K562 (cell line): ENCODE measurements around the gene MGAM2. TPM values are rescaled to one million over a fixed set of nuclear protein-coding genes. Genes with fewer than 3 reads are reported as not detected.
A peak's percentile ranks its signal among the peaks of the same experiment; 100 is the strongest.

Experiments used
- ATAC-seq: fragments of 200-7000 bp; cut with Tn5 transposase; 3 replicates; pipeline ENCODE4 v1.9.1; 2020; ENCODE audit warnings: moderate library complexity
- BruUV-seq: library from RNA; stranded (reverse); fragments of 400-500 nt; replicated peaks from 2 replicates; lab custom pipeline; 2021; lab: Mats Ljungman, UMichigan
- CTCF ChIA-PET: fragments of 300-600 bp; formaldehyde crosslinking; extraction: SDS; loops from one replicate; lab custom pipeline; 2021; ENCODE audit warnings: low intra/inter-chr PET ratio; lab: Yijun Ruan, JAX
- POLR2A ChIA-PET: fragments of 300-600, 350-650 bp; sonication (Branson Sonifier 250); formaldehyde crosslinking; extraction: SDS; loops from one replicate; lab custom pipeline; 2021; ENCODE audit warnings: antibody characterized with exemption, inconsistent platforms; lab: Yijun Ruan, JAX
- DNase-seq, 4 experiments: peaks; one replicate each; pipeline versions ENCODE4 v3.0.0 to v3.0.0-alpha.2; 2011 to 2018; ENCODE audit warnings: low spot score in 3 of 4, mixed read lengths in 3 of 4; ENCODE audit errors: extremely low read depth in 1 of 4
- FAIRE-seq: peaks from 2 replicates; lab custom pipeline; 2011; peaks lifted over from hg19 to GRCh38; lab: Jason Lieb, UNC
- H2AFZ ChIP-seq: 2 replicates; pipeline ENCODE4 v1.6.0; 2011; ENCODE audit warnings: low read depth, low read length, control low read depth, inconsistent platforms
- H3K27ac ChIP-seq: fragments of 200-600 bp; 3 replicates; pipeline ENCODE4 v1.8.0; 2011; ENCODE audit warnings: low read depth, mild to moderate bottlenecking, control low read depth, inconsistent platforms, low read length, moderate library complexity, mixed read lengths; ENCODE audit errors: extremely low read depth
- H3K27me3 ChIP-seq, 2 experiments: fragments of 300-600 bp in 1 of 2; 2 replicates in 1 of 2; 3 replicates in 1 of 2; pipeline versions ENCODE4 v1.6.0 to v1.8.0; 2011; ENCODE audit warnings: inconsistent platforms in 2 of 2, low read length in 2 of 2, mild to moderate bottlenecking in 1 of 2, mixed read lengths in 1 of 2, moderate library complexity in 1 of 2; ENCODE audit not compliant: control insufficient read depth in 2 of 2, insufficient read depth in 2 of 2
- H3K36me3 ChIP-seq: fragments of 300-600 bp; 3 replicates; pipeline ENCODE4 v1.8.0; 2011; ENCODE audit warnings: mild to moderate bottlenecking, low read length, inconsistent platforms; ENCODE audit not compliant: control insufficient read depth, insufficient read depth
- H3K4me1 ChIP-seq, 2 experiments: fragments of 200-600 bp in 1 of 2; replicated peaks in 1 of 2; 2 replicates in 1 of 2; 3 replicates in 1 of 2; pipeline versions ENCODE4 v1.5.1 to v1.8.0; 2011; ENCODE audit warnings: inconsistent platforms in 2 of 2, low read length in 2 of 2, mild to moderate bottlenecking in 1 of 2, mixed read lengths in 1 of 2, moderate library complexity in 1 of 2; ENCODE audit not compliant: control insufficient read depth in 2 of 2, insufficient read depth in 2 of 2
- H3K4me2 ChIP-seq: 2 replicates; pipeline ENCODE4 v1.6.1; 2011; ENCODE audit warnings: low read length, control low read depth, inconsistent platforms, mixed read lengths; ENCODE audit not compliant: insufficient read depth
- H3K4me3 ChIP-seq: fragments of 200-600 bp; sonication (generic), shearing (Covaris generic); 2 replicates; pipeline ENCODE4 v1.5.1; 2016; ENCODE audit warnings: control low read depth, inconsistent platforms
- H3K79me2 ChIP-seq: fragments of 200-600 bp; 3 replicates; pipeline ENCODE4 v1.8.0; 2011; ENCODE audit warnings: low read length, inconsistent platforms; ENCODE audit not compliant: control insufficient read depth, insufficient read depth
- H3K9ac ChIP-seq, 2 experiments: 2 replicates each; pipeline versions ENCODE4 v1.6.0 to v1.6.1; 2011; ENCODE audit warnings: low read depth in 2 of 2, low read length in 2 of 2, control low read depth in 1 of 2, inconsistent platforms in 1 of 2, mild to moderate bottlenecking in 1 of 2, mixed read lengths in 1 of 2; ENCODE audit not compliant: insufficient read depth in 1 of 2
- H3K9me1 ChIP-seq: one replicate; pipeline ENCODE4 v1.6.0; 2011; ENCODE audit warnings: inconsistent platforms, mild to moderate bottlenecking, low read length, moderate library complexity; ENCODE audit not compliant: control insufficient read depth, insufficient read depth
- H3K9me3 ChIP-seq: replicated peaks from 2 replicates; pipeline ENCODE4 v1.5.1; 2011; ENCODE audit warnings: low read depth, low read length, inconsistent platforms; ENCODE audit not compliant: control insufficient read depth, insufficient read depth
- H4K20me1 ChIP-seq: replicated peaks from 2 replicates; pipeline ENCODE4 v1.6.1; 2011; ENCODE audit warnings: low read length, inconsistent platforms, mixed read lengths; ENCODE audit not compliant: control insufficient read depth, insufficient read depth
- CTCF ChIP-seq, 3 experiments: IDR thresholded peaks in 2 of 3; conservative IDR thresholded peaks in 1 of 3; 2 replicates each; pipeline ENCODE4 v1.5.1; 2011 to 2012; ENCODE audit warnings: low read length in 3 of 3, mild to moderate bottlenecking in 3 of 3, control low read depth in 2 of 3, improper control_type of control experiment in 1 of 3, inconsistent platforms in 1 of 3, low read depth in 1 of 3, mixed read lengths in 1 of 3, moderate library complexity in 1 of 3; ENCODE audit not compliant: insufficient read depth in 2 of 3
- KAT8 ChIP-seq: fragments of 450-650 bp; IDR thresholded peaks from 2 replicates; pipeline ENCODE4 v1.6.1; 2016; ENCODE audit warnings: low read depth, mild to moderate bottlenecking
- RAD21 ChIP-seq, 2 experiments: fragments of 250-450 bp in 1 of 2; fragments of 450-650 bp in 1 of 2; sonication (Bioruptor Pico) in 1 of 2; formaldehyde crosslinking in 1 of 2; IDR thresholded peaks in 1 of 2; conservative IDR thresholded peaks in 1 of 2; 2 replicates each; pipeline versions ENCODE4 v1.4.0 to v1.8.0; 2020 to 2022; ENCODE audit warnings: mild to moderate bottlenecking in 2 of 2, moderate library complexity in 1 of 2
- WGBS: fragments of 100-300 bp; shearing (Covaris generic); methylation state at CpG from one replicate; pipeline ENCODE4 v1.1.6; 2016; ENCODE audit warnings: low coverage, mixed read lengths; ENCODE audit not compliant: insufficient coverage; ENCODE audit errors: missing lambda C conversion rate; 5-methylcytosine and 5-hydroxymethylcytosine counted together
- in situ Hi-C: fragments of 300-500 bp; cut with MboI; formaldehyde crosslinking; loops from 4 replicates; pipeline ENCODE4 v1.15.0; 2018; ENCODE audit warnings: inconsistent platforms, mixed read lengths
- intact Hi-C: fragments of 100-400 bp; cut with micrococcal nuclease; formaldehyde crosslinking; loops from 2 replicates; pipeline ENCODE4 v1.14.2; 2022
- polyA plus RNA-seq, 8 experiments: library from polyadenylated mRNA; depleted of rRNA in 4 of 8; stranded (reverse) in 5 of 8; unstranded in 3 of 8; fragments of >200 nt; fragmentation: Nextera tagmentation in 2 of 8; fragmentation: Illumina TruSeq in 1 of 8; extraction: Ambion mirVana in 2 of 8; extraction: Trizol in 1 of 8; gene quantifications; 2 replicates each; pipeline versions ENCODE4 v1.2.1 to v1.2.3, GENCODE V29; 2011 to 2014; ENCODE audit warnings: inconsistent platforms in 1 of 8, missing spikeins in 1 of 8
- total RNA-seq, 7 experiments: library from RNA; depleted of rRNA in 6 of 7; stranded (reverse); fragments of >200 nt in 6 of 7; fragmentation: Illumina TruSeq in 2 of 7; extraction: Trizol in 2 of 7; gene quantifications; 2 replicates each; pipeline versions ENCODE4 v1.2.1 to v1.2.3, GENCODE V29; 2011 to 2021; ENCODE audit warnings: low replicate concordance in 1 of 7
- TF ChIP-seq, protein P1 (sequence below): fragments of 450-650 bp; formaldehyde crosslinking; IDR thresholded peaks from 2 replicates; pipeline ENCODE4 v1.4.0; 2022; ENCODE audit warnings: missing genetic modification characterization

Gene MGAM2
- total and polyA plus RNA-seq, 9 of the 15 experiments (the other 6 are each of a cell fraction or from before 2014, with no cell fraction given), result 0.03 TPM; not detected in 8

DNA sequence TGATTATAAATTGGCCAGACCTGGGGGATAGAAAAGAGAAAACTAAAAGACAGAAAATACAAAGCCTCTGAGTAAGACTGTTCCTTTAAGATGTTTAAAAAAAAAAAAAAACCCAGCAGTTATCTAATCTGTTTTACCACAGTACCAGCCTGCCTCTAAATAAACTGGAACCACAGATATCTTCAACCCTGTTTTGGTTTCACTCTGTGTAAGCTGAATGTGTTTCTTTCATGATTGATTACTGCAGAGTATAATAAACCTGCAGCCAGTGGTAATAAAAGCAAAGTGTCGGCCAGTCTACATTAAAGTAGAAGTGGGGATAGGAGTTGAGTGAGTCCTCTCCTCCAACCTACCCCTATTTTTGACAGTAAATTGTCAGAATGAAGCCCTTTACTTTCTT is 40.6 kb downstream of the MGAM2 start (continued):
- TF ChIP-seq, protein P1, sequence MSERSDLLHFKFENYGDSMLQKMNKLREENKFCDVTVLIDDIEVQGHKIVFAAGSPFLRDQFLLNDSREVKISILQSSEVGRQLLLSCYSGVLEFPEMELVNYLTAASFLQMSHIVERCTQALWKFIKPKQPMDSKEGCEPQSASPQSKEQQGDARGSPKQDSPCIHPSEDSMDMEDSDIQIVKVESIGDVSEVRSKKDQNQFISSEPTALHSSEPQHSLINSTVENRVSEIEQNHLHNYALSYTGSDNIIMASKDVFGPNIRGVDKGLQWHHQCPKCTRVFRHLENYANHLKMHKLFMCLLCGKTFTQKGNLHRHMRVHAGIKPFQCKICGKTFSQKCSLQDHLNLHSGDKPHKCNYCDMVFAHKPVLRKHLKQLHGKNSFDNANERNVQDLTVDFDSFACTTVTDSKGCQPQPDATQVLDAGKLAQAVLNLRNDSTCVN, result no peak

- H3K9me1 ChIP-seq, result no peaks in the 10 kb centered on the region
- no peak for FAIRE-seq
- H3K9me3 ChIP-seq, result no peaks in the 10 kb centered on the region
- POLR2A ChIA-PET, result no interaction called here
- DNase-seq, result peak in 1 of 4 experiments; percentile 7
- TF ChIP-seq KAT8 (no peak), CTCF (IDR thresholded peaks at IDR 0.05 in 2 of 3, conservative IDR thresholded peaks at IDR 0.05 in 1 of 3; ENCODE audit: insufficient read depth in 2 of 3, low read depth in 1 of 3, low read length in 3 of 3) (peak; percentile 9 to 38 (median 35); a peak in 3 of 6 replicates), RAD21 (CRISPR knock-in tag; conservative IDR thresholded peaks at IDR 0.05 in 1 of 2, IDR thresholded peaks at IDR 0.05 in 1 of 2) (peak in 1 of 2 experiments; percentile 19; a peak in 1 of 4 replicates)
- no peak overlapping the region for H3K4me3 ChIP-seq
- no peak overlapping the region for H3K9ac ChIP-seq
- CTCF ChIA-PET, result no interaction called here
- H3K79me2 ChIP-seq, result no peaks in the 10 kb centered on the region
- H3K4me1 ChIP-seq, result no peaks in the 10 kb centered on the region
- no peak overlapping the region for H3K27ac ChIP-seq
- no peaks in the 10 kb centered on the region for H3K36me3 ChIP-seq
- intact Hi-C loops (no loop called here), in situ Hi-C loops (no loop called here)
- BruUV-seq, result no TSS peak
- WGBS, result 0% methylated on average over 4 of the region's 4 CpGs
- H2AFZ ChIP-seq, result no peak overlapping the region
- H3K27me3 ChIP-seq, result no peaks in the 10 kb centered on the region
- no peak overlapping the region for H3K4me2 ChIP-seq
- ATAC-seq, result peak; percentile 73
- no peaks in the 10 kb centered on the region for H4K20me1 ChIP-seq
Observed at GRCh38 chr7:142153400-142153799, 41.9 kb downstream of the MGAM2 start.
